GM21723 (cell line): ENCODE measurements around the gene PGRMC2.

Source experiments
- ATAC-seq: cut with Tn5 transposase; IDR thresholded peaks from one replicate; pipeline ENCODE4 v1.9.1; 2021; ENCODE audit warnings: mild to moderate bottlenecking, moderate library complexity; ENCODE audit not compliant: unreplicated experiment

PGRMC2 gene

DNA sequence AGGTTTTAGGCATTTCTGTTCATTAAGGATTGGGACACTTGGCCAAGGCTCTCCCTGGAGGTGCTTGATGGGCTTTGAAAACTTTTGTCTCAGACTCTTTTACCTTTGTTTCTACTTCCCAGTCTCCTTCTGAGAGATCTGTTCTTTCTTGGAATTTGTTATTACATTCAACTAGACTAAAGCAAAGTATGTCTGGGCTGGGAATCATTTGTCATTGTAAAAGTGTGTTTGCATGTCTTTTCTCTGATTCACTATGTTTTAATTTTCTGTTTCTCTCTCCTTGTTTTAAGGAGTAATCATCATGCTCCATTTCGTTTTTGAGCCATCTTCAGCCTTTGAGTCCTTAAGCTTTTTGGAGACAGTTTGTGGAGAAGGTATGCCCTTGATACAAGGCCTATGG lies 12.2 kb upstream of the PGRMC2 start:
- no peak for ATAC-seq

DNA sequence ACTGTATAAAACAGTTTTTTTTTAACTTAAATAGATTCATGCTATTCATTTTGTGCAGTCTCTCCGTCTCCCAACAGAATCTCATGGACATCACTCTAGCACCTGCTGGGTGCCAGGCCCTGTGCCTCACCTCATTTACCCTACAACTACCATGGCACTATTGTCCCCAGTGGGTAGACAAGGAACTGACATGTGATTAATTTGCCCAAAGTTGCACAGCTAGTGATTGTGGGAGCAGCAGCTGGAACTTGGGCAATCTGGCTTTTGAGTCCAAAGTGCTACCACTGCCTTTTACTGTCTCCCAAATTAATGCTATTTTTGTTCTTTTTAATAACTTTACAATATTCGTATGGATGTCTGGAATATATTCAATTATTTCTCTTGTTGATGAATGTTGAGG lies 11.2 kb upstream of the PGRMC2 start:
- ATAC-seq = no peak

DNA sequence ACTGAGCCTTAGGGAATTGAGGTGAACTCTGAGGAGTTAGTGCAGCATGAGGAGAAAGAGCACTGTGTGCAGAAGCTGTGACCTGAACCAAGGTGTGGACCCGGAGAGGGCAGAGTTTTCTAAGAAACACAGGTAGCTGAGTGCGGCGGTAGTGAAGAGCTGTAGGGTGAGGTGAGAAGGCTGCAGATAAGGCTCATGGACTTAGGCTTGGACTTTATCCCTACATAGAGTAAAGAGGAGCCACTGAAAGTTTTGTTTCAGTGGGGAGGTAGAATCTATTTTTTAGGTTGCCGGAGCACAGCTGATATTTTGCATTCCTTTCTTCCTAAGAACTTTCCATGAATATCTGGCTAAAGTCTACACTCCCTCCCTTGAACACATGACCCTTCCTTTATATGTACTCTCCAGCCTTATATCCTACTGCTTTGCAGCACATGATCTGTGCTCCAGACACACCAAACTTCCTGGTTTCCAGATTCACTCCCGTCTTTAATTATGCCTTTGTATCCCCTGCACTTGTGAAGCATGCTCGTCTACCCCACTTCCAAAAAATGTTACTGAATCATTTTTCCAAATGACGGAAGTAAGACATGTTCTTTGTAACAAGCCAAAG lies 10.6 kb upstream of the PGRMC2 start:
- no peak for ATAC-seq

DNA sequence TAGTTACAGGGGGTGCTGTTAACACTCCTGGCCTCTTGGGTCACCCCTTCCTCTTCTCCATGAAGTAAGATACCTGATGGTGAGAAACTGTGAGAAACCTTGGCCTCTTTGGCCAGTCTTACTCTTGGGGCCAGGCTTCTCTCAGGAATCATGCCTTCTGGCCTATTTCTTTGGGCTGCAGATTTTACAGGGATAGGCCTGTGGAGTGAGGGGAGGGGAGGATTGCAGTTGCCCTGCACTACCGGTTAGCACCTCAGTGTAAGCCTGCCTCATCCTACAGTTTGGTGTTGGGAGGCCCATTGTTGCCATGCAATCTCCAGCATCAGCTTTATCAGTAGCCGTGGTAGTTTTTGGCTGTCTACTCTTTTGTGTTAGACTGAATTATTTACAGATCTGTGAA lies 7.6 kb upstream of the PGRMC2 start:
- ATAC-seq = no peak

DNA sequence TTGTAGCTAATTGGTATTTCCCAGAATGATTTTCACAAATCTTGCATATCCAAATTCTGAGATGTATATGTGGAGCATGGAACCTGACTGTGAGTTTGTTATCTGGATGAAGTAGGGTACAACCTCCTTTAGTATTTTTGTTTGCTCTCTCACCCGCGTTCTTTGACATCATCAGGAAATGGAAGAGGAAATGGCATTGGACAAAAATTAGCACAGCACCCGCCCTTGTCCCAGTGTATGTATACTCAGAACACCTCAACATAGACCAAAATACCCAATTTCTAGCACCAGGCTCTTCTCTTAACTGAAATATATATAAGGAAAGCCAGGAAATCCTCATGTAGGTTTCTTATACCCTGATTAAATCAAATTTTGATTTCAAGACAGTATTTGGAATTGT lies 6.9 kb upstream of the PGRMC2 start:
- no peak for ATAC-seq

DNA sequence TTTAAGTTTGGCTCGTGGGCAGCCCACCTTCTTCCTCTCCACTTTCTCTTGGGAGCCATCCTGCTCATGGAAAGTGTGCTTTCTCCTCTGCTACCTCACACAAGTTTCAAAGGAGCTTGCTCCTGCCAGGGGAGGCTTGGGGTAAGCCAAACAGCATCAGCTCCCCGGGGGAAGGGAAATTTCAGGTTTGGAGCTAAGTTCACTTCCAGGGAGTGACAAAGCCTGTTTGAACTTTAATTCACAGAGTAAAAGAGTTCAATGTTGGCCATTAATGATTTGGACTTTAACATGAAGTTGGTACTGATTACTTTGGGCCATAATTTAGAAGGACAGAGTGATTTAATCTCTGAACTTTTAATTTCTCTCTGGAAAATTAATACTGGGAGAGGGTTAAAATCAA lies 4.7 kb upstream of the PGRMC2 start:
- ATAC-seq = no peak

DNA sequence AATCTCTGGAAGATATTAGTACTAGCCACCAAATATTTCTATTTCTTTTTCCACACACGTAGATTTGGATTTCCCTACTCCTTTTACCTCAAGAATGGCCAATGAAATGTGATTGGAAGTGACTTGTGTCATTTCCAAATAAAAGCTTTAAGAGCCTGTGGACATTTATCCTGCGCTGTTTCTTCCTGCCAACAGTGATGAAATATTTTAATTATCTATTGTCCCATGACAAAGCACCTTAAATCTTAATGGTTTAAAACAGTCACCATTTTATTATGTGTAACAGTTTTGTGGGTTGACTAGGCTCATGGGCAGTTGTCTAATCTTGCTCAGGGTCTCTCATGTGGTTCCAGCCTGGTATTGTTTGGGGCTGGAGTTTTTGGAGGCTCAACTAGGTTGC lies 3.5 kb upstream of the PGRMC2 start:
- ATAC-seq = no peak

DNA sequence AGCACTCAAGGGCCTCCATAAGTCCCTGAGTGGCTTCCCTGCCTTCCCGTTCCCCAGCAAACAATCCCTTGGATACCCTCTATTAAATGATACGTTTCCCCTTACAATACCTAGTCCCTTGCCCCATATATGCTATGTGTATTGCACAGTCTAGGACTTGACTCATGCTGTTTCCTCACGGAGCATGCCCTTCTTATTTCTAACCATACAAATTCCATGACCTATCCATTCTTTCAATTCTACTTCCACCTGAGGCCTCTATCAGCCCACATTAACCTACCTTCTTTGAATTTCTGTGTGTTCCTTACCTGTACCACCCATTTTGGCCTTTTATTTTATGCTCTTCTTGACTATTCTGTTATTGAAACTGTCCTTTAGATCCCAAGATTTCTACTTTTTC lies 2.9 kb upstream of the PGRMC2 start:
- ATAC-seq = no peak

DNA sequence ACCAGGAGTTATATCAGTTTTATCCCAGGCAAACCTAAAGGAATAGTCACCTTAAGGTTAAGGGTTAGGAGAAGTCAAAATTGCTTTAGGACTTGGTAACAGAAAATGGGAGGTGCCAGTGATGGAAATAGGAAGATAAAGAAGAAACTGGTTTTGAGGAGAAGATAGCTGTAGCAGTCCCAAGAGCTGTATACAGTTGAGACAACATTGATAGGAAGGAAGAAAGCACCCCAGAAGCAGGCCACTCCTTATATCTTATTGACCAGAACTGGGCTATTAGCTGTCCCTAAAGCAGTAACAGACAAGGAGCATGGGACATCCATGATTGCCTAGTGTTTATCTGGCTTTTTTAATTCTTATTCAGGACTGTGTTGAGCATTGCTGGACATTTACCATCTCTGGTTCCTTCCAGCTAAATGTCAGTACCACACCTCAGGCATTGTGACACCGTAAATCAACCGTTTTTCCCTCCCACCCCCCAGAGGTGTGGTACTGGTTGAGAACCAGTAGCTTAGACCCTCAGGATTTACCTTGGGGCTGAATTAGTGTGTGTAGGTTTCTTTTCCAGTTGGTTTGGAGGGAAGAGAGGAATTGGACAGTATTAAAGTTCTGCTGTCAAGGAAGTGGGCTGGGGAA lies 2.0 kb upstream of the PGRMC2 start:
- no peak for ATAC-seq

DNA sequence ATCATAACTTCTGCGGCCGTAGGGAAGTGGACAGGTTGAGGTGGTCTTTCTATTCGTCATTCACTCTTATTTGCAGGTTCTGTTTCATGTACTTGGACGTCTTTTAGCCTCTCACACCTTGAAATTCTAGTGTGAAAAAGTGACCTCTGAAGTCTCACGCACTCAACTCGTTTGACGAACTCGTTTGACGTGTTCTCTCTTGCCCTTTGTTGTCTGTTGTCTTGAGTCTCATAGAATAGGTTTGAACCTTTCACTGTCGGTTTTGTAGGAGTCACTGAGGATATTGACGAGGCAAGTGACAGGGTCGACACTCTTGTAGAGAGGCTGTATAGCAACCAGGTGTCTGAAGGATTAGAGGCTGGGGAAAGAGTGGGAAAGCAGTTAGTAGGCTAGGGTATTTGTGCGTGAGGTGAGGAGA lies 1.1 kb upstream of the PGRMC2 start:
- no peak for ATAC-seq

DNA sequence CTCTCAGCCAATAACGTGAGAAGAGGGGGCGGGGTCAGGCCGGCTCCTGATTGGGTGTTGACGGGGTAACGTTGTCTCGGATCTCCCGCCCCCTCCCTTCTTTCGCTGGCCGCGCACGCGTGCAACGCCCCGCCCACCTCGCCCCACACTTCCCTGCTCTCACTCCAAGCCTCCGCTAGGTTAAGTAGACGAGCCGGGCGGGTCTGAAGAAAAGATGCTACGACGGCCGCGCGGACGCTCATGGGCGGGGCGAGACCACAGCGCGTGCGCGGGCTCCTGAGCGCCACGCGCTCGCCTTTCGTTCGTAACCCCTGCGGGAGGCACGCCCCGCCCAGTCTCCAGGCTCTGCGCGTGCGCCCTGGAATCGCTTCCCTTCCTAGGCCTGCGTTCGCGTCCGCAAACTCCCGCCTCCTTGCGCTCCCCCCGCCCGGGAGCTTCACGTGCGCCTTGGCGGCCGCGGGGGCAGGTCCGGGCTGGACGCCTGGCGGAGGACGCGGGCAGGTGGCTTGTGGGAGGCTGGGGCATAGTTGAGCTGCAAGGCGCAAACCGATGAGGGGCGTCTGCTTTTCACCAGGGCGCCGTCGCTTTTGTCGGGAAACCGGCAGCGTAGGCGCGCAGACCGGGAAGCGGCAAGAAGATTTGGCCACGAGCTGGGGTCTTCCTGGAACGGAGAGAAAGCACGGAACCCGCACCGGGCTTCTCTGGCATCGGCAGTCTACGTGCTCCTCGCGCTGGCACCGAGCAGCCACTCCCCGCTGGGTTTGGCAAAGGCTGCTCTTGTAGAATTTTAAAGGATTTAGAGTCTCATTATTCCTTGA lies 467 bp upstream of the PGRMC2 start:
- ATAC-seq = peak; percentile 78

DNA sequence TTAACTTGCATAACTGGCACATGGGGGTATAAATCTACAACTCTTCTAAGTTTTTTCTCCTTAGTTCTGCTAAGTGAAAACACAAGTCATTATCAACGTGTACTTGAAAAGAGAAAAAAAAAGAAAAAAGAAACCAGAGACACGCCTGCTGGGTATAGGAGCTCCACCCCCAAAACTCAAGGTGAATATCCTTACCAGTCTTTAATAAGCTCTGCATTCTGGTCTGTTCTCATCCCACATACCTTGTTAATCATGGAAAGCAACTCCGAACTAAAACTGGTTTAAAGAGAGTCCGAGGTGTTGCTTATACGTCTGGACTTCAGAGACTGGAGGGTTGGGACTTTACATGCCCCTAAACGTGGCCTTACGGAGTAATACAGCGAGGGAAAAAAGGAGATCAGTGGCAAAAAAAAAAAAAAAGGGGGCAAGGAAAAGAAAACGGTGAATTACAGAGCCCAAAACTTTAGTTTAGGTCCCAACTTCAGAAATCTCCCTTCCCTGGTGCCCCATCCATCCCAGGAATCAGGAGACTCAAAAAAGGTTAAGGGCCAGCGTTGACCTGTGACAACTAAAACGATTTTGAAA lies 1.0 kb downstream of the PGRMC2 start:
- ATAC-seq = peak; percentile 26

DNA sequence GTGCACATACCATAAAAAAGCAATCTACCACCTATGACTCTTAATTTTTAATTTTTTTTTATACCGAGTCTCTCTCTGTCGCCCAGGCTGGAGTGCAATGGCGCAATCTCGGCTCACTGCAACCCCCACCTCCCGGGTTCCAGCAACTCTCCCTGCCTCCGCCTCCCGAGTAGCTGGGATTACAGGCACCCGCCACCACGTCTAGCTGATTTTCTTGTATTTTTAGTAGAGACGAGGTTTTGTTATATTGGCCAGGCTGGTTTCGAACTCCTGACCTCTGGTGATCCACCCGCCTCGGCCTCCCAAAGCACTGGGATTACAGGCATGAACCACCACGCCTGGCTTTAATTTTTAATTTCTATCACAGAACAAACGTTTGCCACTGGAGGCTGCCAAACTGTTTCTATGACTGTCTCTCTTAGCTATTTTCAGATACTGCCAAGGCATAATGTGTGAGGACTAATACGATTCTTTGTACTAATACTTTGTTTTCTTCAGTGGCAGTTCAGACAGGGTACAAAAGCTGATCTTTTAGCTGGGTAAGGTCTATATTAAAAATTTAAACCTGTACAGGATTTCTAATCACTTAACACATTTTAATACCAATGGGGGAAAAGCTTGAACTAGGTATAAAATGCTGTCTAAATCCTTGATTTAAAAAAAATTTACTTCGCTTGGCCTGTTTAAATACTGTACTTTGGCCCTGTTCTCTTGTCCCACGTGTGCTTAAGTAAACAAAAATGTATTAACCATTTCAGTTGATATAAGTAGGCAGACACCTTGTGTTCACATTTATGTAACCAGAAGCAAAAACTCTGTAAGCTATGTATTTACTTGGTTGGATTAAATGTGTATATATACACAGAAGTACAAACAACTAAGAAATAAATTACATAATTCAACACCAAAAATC lies 2.3 kb downstream of the PGRMC2 start:
- no peak for ATAC-seq

DNA sequence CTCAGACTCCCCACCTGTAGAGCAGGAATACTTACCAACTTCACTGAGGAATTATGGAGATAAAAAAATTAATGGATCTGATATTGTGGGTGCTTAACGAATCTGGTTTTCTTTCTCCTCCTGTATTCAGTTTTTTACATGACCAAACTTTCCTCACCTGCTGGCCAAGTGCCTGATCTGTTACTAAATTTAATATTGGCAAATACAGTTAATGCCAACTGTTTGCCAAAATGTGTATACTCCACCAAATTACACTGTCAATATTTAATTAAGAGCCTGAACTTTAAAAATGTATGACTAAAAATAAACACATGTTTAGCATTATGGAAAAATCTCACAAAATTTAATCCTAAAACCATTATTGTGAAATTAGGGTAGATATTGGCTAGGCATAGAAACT lies 3.3 kb downstream of the PGRMC2 start:
- ATAC-seq = no peak

DNA sequence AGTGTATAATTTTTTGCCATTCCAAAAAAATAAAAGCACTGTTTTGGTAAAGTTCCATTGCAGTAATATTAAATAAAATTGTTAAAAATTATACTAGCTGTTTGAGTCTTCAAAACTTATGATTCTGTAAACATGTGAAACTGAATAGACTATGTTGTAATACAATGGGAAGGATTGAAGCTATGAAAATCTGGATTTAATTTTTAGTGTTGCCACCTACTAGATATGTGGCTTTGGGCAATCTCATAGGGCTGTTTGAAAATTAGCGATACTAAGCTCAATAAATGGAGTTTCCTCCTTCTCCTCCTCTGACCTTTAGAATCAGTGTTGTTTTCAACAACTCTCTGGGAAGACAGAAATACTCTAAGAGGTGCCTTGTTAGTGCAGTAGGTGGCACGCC lies 4.5 kb downstream of the PGRMC2 start:
- no peak for ATAC-seq

DNA sequence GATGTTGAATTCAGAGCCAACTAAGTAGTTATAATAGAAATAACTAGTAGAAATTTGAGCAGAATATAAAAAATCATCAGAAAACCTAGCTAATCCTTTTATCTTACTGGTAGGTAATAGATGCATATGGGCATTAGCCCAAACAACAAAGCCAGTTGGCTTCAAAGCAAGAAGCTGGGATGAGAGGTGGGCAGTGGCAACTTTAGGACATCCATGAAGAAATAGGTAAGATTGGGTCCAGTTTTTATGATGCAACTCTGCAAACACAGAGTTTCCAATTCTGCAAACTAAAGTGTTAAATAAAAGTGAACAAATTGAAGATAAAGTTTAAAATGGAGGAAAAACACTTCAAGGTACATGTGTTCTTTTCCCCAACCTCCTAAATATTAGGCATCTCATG lies 5.1 kb downstream of the PGRMC2 start:
- no peak for ATAC-seq

DNA sequence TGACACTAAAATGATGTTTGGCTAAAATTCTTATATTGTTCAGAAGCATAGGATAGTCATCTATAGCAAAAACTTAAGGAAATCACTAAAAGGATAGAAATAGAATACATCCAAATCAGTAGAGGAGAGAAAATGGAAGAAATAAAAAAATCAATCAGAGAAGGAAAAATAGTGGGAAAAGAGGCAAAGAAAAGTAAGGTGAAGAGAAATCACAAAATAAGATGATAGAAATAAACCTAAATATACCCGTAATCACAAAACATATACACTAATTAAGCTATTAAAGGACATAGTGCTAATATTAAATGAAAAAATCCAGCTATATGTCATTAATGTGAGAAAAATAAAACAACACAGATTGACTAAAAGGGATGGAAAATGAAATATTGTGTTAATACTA lies 6.3 kb downstream of the PGRMC2 start:
- no peak for ATAC-seq

DNA sequence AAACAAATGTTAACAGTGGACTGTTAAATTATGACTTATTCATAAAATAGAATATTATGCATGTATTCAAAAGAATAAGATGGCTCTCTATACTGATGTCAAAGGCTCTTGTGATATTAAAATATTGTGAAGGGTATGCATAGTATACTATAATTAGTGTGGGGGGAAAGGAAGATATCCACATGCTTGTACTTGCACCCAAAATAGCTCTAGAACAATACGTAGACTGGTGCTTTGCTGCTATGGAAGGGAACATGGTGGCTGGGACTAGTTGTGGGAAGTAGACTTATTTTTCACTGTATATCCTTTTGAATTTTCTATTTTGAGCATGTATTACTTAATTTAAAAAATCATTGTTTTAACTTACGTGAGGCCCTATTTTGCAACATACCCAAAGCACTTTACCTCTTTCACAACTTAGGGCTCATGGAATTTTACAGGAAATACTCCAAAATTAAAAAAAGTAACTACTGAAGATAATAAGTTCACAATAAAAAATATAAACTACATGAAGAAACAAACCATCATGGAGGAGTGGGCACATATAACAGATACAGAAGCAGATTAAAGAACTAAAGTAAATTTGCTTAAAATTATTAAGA lies 7.9 kb downstream of the PGRMC2 start:
- no peak for ATAC-seq

DNA sequence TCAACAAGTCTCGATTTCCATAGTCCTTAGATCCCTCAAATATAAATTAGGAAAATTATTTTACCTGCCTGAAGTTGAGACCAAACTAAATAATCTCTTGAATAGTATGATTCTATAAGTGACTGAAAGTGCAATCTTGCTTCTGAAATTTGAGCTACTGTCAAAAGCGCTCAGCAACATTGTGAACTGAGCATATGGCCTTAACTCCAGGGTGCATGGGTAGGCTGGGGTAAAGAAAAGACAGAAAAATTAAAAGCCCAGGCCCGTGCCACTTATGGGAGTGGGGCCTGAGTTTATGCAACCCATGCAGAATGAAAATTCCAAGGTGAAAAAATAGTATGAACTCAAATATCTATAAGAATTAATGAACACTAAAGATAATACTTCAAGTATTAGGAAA lies 9.8 kb downstream of the PGRMC2 start:
- no peak for ATAC-seq

DNA sequence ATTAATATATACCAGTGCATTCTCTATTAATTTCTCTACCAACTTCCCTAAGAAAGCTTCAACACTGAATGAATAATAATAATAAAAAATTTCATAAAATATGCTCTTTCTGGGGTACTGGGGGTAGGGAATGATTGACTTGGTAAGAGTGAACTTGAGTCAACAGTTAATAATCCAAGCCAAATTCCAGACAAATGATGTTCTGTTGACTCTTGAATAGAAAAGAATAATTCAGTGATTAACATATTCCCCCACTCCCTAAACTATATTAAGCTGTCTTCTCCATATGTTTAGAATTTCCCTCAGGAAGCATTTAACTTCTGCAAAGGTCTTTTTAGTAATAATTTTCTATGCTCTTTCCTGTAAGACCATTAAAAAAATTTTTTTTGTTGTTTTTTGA lies 12.3 kb downstream of the PGRMC2 start:
- ATAC-seq = no peak

DNA sequence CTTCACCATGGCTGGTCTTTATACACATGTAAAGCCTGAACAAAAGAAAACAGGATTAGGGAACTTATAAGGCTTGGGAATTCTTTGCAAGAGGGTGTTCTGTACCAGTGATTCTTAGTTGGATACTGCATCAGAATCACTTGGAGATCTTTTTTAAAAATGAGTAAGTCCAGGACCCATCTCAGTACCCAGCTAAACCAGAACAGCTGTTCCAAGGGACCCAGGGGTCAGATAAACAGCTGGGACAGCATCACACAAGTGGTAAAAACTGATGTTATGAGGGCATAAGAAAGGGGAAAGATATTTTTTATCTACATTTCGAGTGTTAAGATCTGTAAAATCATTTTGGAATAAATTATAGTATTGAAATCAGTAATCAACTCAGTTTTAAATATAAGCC lies 16.1 kb downstream of the PGRMC2 start:
- ATAC-seq = no peak
